Esophagus squamous epithelium (tissue), 5 donors: ENCODE measurements around the gene TBXAS1. TPM values are rescaled to one million over a fixed set of nuclear protein-coding genes. Genes with fewer than 3 reads are reported as not detected.

Source experiments
- DNase-seq: peaks from one replicate; lab custom pipeline; 2025; lab: John Stamatoyannopoulos, UW
- H3K27ac ChIP-seq, 4 donors: fragments of 200-600 bp; sonication (generic); one replicate each; pipeline ENCODE4 v1.5.1; 2016 to 2019; ENCODE audit warnings: mild to moderate bottlenecking in 1 of 4
- H3K27me3 ChIP-seq, 4 donors: fragments of 200-600 bp; sonication (generic); 1 replicate in 3 of 4; 2 replicates in 1 of 4; pipeline versions ENCODE4 v1.5.1 to v1.6.0; 2017 to 2021; ENCODE audit warnings: antibody characterized with exemption in 1 of 4
- H3K36me3 ChIP-seq, 3 donors: fragments of 200-600 bp; sonication (generic); one replicate each; pipeline ENCODE4 v1.5.1; 2016 to 2019
- H3K4me1 ChIP-seq, 3 donors: fragments of 200-600 bp; sonication (generic); one replicate each; pipeline ENCODE4 v1.5.1; 2017 to 2019
- H3K4me3 ChIP-seq, 4 donors: fragments of 200-600 bp; sonication (generic); 1 replicate in 3 of 4; 2 replicates in 1 of 4; pipeline ENCODE4 v1.5.1; 2016 to 2019; ENCODE audit warnings: mild to moderate bottlenecking in 2 of 4, moderate library complexity in 1 of 4
- H3K9me3 ChIP-seq, 3 donors: fragments of 200-600 bp; sonication (generic); one replicate each; pipeline ENCODE4 v1.5.1; 2016 to 2019
- POLR2A ChIP-seq, 4 donors: fragments of 450-650 bp; IDR thresholded peaks; one replicate each; pipeline ENCODE4 v1.6.1; 2017; ENCODE audit warnings: antibody characterized with exemption in 4 of 4, mild to moderate bottlenecking in 4 of 4, moderate library complexity in 3 of 4
- WGBS, 2 donors: methylation state at CpG; one replicate each; pipeline ENCODE4 v1.1.5; 2018; 5-methylcytosine and 5-hydroxymethylcytosine counted together
- intact Hi-C: fragments of 100-400 bp; cut with DNase I; formaldehyde crosslinking; loops from one replicate; pipeline ENCODE4 v1.15.0; 2022
- total RNA-seq, 4 donors: library from RNA; depleted of rRNA; stranded (reverse); fragments of >200 nt; gene quantifications; one replicate each; pipeline ENCODE4 v1.1.0, GENCODE V29; 2016
- TF ChIP-seq, protein P1 (sequence below), 6 experiments: fragments of 450-650 bp in 4 of 6; fragments of 200-600 bp in 2 of 6; sonication (generic) in 2 of 6; IDR thresholded peaks; one replicate each; pipeline ENCODE4 v1.5.1; 2016 to 2019; ENCODE audit warnings: antibody characterized with exemption in 6 of 6, mild to moderate bottlenecking in 4 of 6, moderate library complexity in 4 of 6
- donor health status: DM: yes; HTN: yes; CAD: no.

TBXAS1 gene
- total RNA-seq, 4 donors from 2014 or later, result 9.4 to 24.8 (median 17.8) TPM

- Histone ChIP-seq H3K36me3 (no peaks in the 10 kb centered on the region), H3K27me3 (no peaks in the 10 kb centered on the region), H3K27ac (no peak overlapping the region), H3K9me3 (peaks cover 0 to 20% (median 17%) of the 10 kb centered on the region in 3 donors), H3K4me3 (no peak overlapping the region), H3K4me1 (peaks cover 0 to 7% (median 0%) of the 10 kb centered on the region in 3 donors)
- WGBS, 2 donors, result 63 to 89% methylated on average over 2 of the region's 2 CpGs
- intact Hi-C loops, result no loop called here
- no peak for DNase-seq
- TF ChIP-seq, protein P1, sequence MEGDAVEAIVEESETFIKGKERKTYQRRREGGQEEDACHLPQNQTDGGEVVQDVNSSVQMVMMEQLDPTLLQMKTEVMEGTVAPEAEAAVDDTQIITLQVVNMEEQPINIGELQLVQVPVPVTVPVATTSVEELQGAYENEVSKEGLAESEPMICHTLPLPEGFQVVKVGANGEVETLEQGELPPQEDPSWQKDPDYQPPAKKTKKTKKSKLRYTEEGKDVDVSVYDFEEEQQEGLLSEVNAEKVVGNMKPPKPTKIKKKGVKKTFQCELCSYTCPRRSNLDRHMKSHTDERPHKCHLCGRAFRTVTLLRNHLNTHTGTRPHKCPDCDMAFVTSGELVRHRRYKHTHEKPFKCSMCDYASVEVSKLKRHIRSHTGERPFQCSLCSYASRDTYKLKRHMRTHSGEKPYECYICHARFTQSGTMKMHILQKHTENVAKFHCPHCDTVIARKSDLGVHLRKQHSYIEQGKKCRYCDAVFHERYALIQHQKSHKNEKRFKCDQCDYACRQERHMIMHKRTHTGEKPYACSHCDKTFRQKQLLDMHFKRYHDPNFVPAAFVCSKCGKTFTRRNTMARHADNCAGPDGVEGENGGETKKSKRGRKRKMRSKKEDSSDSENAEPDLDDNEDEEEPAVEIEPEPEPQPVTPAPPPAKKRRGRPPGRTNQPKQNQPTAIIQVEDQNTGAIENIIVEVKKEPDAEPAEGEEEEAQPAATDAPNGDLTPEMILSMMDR (IDR thresholded peaks at IDR 0.05), result no peak
- no peak for TF ChIP-seq POLR2A (IDR thresholded peaks at IDR 0.05)
These were observed 239.0 kb downstream of the TBXAS1 start for GRCh38 chr7:140068033-140068432.

DNA sequence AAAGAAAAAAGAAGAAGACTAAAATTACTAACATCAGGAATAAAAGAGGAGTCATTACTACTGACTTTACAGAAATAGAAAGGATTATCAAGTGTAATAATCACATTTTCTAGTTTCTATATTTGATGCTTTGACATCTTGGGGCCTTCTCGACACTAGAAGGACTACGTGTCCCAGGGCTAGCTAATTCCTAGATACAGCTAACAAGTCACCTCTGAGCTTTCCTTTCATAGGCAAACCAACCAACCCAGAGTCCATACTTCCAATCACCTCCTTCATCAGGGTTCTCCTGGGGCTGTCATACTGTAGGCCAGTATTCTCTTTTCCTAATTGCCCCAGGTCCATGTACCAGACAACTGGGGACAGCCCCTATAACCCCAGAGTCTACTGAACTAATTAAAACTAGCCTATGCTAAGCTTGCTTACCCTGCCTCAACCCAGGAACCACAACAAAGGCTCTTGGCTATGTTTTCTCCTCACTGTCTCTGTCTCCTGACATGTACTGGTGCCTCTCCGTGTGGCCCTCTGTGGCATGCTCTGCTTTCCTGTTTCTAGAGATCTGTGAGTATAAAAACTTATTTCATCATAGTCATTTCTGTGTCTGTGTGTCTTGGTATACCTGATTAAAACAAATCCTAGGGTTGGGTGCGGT, 240.4 kb downstream of the TBXAS1 start:
- Histone ChIP-seq H3K4me1 (no peaks in the 10 kb centered on the region), H3K27me3 (no peaks in the 10 kb centered on the region), H3K36me3 (no peaks in the 10 kb centered on the region), H3K9me3 (peaks cover 0 to 20% (median 17%) of the 10 kb centered on the region in 3 donors), H3K4me3 (no peak overlapping the region), H3K27ac (no peak overlapping the region)
- 83 to 84% methylated on average over 3 to 4 of the region's 4 CpGs for WGBS, 2 donors
- intact Hi-C loops, result no loop called here
- TF ChIP-seq, protein P1 (IDR thresholded peaks at IDR 0.05), result no peak
- no peak for TF ChIP-seq POLR2A (IDR thresholded peaks at IDR 0.05)
- DNase-seq, result no peak

Other genes starting within 250 kb of the TBXAS1 start
- gene HIPK2, start 51.3 kb upstream of the TBXAS1 start, total RNA-seq, result 10 to 100 TPM; 17.8 to 37.9 (median 29.3) TPM
- gene PARP12, start 233.7 kb downstream of the TBXAS1 start, total RNA-seq, result 10 to 100 TPM; 17.0 to 28.6 (median 22.1) TPM